Fibroblast of upper back skin (primary cell): ENCODE measurements around the gene CCDC107.

Source experiments
- DNase-seq: peaks from one replicate; pipeline ENCODE4 v3.0.0-alpha.2; 2013

CCDC107 gene

DNA sequence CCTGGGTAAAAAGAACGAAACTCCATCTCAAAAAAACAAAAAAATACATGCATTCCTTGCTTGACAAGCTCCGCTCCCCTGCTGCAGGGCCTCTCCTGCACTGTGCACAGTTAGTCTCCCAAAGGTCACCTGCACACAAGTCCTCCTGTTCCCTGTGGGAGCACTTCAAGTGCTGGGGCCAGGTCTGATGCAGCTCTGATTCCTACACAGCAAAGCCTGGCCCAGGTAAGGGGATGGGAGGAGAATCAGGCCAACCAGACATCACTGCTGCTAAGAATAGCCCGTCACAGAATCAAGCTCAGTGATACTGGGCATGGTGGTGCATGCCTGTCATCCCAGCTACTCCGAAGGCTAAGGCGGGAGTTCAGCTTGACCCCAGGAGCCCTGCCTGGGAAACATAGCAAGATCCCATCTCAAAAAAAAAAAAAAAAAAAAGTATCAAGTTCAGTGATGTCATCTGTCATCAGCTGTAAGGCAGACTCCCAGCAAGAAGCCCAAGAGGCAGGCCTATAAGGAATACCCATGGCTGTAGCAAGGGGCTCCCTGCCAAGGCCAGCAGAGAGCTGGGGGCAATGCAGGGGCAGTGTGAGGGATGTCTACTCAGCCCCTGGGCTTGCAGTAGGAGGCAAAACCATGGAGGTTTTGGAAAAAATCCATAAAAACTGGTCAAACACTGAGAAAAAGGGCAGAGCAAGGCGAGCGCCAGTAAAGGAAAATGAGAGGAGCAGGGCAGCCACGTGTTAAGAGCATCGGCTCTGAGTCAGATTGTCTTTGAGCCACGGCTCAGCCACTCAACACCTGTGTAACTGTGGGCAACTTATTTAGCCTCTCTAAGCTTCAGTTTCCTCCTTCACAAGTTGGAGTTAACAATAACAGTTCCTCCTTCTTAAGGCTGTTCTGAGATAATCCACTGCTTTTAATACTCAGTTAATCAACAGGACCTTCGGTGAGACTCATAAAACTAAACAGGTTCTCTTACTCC is 28.4 kb downstream of the CCDC107 start:
- DNase-seq = peak; percentile 59

DNA sequence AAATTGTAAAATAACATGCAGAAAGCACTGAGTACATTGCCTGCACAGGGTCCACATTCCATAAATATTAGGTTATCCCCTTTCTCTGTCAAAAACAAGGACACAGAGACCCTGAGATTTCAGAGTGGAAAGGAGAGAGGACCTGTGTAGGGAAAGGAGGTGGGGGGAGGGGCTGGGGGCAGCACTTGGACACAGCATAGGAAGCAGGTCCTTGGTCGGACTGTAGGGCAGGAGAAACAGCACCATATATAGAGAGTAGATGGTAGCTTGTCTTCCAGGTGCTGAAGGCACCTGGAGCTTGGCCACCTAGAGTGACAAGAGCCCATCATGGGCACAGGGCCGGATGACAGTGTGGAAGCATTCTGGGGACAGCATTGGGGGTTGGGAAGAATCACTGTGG is 29.2 kb downstream of the CCDC107 start:
- no peak for DNase-seq

DNA sequence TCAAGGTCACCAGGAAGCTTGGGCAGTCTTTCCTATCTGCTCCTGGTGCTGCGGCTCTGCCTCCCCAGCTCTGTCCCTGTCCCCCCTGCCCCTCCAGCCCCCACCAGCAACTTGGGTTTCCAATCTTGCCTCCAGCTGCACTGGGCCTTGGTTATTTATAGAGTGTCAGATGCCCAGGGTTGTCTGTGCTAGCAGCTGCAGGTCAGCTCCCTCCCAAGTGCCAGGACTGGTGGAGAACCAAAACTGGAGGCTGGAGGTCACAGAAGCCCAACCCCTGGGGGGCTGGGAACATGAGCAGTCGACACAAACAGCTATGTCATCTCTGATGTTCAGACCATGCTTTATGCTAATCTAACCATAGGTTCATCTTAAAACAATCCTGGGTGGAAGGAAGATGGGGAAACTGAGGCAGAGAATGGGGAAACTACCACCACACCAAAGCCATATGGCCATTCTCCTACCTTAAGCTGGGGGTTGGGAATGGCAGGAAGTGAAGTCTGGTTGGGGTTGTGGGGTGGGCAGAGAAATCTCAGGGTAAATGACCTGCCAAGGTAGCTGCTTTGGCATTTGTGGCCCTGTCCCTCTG is 30.0 kb downstream of the CCDC107 start:
- DNase-seq = no peak

DNA sequence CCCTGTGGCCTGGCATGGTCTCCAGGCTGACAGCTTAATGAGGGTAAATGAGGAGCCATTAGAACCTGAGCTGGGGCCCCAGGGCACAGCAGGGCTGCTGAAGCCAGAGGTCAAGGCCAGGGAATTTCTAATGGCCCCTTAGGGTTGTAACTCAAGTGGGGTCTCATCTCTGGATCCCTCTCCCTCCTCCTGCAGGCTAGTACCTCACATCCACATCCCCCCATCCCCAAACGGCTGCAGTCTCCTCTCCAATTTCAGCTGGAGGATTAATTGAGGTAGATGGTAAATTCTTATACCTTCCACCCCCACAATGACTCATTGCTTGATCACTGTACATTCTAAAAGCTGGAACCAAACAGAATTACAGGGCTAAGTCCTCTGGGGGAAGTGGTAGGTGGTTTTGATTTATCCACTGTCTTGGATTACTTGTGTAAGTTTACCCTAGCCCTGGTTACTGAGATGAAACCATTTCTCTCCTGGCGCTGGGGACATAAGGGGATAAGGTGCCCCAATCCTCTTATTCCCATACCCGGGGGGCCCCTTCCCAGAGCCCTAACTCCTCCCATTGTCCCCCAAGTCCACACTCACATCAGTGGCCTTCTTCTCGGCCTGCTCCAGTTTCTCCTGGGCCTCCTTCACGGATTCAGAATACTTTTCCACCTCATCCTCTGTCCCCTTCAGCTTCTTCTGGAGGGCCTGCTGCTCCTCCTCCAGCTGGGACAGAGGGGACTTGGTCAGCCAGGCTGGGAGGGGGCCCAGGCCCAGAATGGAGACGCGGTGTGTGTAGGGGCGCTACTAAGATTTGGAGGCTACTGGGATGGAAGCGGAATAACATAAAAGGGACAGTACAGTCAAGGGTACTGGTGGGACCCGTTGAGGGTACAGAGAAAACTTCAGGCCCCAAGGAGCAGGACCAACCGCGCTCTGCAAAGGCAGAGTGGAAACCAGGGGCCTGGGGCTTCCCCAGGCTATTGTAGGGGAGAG is 30.8 kb downstream of the CCDC107 start:
- peak; percentile 86 for DNase-seq

DNA sequence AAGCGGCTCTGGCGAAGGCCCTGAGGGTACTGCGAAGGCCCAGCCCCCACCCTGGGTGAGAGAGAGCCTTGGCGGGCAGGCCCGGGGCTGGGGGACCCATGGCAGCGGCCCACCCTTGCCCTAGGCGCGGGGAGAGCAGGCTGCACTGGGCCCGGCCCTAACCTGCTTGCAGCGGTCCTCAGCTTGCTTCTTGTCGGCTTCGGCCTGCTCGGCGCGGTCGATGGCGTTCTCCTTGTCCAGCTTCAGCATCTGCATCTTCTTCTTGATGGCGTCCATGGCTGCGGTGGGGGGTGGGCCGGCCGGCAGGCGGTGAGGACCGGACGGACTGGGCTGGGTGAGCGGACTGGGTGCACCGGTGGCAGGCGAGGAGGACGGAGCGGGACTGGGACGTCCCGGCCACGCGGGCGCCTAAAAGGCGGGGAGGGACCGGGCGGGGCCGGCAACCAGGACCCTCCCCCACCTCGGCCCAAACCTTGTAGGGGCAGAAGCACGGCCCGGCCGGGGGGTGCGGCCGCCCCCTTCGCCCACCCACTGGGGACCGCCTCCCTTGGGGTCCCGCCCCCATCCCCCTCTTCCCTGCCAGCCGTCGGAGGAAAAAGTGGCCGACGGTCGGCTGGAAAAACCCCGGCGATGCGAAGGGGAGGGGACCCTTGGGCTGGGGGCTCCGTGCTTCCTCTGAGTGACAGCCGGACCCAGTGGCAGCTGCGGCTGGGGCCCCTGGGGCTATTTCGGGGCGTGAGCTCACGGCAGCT is 31.6 kb downstream of the CCDC107 start, which contains the start of gene TPM2:
TSS of gene TPM2 (minus strand) at position 384 of the 752 bp plus-strand sequence. CDS start at position 276, 108 bp downstream.
- DNase-seq = peak; percentile 93

DNA sequence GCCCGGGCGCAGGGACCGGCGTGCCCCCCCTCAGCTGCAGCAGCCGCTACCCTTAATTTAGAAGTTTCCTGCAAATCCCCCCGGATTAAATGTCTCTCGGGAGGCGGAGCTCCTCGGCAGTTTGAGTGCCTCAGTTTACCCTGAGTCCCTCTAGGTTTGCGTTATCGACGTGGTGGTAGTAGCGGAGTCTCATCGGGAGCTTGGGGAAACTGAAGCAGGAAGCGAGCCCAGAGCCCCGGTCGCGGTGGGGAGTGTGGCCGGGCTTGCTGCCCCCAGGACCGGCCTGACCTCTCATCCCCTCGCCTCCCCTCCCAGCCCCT is 32.2 kb downstream of the CCDC107 start:
- no peak for DNase-seq

DNA sequence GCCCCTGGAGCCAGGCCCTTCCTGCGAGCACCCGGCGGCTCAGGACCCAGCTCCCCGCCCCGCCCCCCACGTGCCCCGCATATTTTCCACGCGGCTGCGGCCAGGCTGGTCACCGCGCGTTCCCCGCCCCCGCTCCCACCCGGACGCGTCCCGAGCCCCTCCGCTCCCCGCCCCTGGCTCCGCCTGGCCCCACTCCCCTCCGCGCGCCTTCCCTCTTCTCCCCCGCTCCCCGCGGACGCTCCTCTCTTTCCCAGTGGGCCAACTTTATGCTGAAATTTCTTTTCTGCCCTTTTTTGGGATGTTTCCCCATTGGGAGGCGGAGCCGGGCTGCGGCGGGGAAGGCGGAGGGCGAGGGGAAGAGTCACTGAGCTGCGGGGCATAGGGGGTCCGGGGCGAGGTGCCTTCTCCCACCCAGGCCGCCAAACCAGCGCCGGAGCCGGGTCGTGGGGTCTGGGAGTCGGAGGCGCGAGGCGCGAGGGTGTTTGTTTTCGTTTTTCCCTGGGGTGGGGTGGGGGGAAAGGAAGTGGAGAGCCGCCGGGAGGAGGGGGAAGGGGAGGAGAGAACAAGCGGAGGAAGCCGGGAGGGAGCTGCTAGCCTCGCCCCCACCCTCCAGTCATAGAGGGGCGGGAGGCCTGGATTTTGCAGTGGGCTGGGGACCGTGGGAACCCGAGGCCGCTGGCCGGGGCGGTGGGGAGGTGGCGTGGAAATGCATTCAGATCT is 32.7 kb downstream of the CCDC107 start:
- peak; percentile 93 for DNase-seq

DNA sequence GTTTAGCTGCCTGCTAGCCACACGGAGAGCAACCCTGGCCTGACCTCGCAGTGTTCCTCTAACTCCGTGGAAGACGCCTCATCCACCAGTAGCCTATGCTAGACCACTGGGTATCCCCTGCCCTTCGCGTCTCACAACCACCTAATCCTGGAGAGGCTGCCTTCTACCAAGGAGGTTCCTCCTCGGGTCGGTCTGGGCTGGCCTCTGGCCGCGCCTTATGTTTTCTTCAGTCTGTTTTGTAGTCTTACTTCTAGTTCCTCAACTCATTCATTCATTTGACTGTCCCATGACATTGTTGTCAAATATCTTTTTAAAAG is 33.2 kb downstream of the CCDC107 start:
- no peak for DNase-seq

DNA sequence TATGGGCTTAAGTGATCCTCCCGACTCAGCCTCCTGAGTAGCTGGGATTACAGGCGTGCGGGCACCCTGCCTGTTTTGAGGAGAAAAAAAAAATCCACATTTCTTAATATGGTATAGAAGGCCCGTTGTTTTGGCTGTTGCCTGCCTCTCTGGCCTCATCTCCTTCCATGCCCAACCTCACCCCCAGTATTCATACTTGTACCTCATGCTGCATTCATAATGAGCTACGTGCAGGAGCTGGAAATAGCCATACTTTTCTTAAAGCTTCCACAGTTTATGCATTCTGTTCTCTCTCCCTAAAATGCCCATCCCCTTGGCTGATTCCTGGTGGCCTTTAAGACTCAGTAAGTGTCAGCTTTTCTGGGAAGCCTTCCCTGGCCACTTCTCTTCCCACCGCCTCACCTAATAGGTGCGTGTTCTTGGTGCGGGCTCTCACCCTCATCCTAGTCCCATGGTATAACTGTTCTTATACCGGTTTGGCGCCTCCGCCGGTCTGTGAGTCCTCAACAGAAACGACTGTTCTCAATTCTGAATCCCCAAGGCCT is 33.7 kb downstream of the CCDC107 start:
- peak; percentile 27 for DNase-seq

DNA sequence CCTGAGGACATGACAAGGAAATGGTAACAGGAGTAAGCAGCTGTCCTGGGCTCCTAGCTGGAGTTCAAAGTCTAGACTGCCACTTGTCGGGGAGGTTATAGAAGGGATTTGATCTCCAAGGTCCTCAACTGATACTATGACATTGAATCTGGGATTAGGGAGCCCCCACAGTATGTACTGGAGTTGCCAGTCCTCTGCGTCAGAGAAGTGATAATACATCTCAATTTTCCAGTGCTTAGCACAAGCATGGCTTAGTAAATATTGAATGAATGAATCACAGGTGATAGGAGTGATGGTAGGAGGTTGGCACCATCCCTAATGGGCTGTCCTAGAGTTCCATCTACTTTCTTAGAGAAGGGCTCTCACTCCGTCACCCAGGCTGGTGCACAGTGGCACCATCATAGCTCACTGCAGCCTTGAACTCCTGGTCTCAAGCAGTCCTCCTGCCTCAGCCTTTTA is 37.9 kb downstream of the CCDC107 start:
- no peak for DNase-seq

DNA sequence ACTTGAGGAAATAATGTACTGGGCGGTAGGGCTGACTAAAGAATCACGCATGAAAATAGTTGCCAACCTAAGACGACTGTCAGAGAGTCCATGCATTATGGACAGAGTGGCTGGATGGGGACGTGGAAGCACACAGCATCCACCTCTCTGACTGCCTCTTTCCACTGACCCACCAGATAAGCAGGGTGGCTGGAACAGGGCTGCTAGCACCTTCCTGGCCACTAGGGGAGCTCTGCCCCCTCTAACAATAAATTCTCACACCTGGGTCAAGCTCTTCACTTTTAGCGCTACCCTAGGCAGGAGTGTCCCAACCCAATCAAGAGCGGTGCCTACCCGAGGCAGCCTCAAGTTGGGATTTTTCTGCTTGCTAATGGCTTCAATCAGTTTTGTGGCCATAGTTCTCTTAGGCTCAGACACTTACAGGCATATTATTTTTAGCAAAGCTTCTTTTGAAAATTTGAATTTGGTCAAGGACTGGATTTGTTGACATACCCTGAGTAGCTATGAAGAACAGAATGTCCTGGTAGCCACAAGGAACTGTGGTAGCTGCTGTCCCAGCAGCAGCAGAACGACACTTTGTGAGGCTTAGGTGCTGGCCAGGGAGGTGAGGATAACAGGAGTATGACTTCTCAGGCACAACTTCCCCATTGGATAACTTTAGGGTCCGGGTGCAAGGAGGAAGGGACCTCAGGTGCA is 38.6 kb downstream of the CCDC107 start:
- DNase-seq = peak; percentile 40

DNA sequence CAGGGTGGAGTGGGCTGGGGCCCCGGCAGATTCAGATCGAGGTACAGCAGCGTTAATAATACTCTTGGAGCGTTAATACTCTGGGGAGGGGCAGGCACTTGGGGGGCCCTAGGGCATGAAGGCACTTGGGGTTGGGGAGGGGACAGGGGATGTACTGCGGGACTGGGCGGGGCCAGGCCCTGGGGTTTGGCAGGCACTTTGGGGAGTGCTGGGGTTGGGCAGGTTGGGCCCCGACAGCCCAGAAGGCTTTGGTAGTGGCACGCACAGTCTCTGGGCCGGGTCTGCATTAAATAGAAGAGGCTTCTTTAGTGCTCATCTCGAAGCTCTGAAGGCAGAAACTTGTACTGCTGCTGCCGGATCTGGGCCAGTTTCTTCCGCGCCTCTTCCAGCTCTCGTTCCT is 39.4 kb downstream of the CCDC107 start:
- DNase-seq = no peak

DNA sequence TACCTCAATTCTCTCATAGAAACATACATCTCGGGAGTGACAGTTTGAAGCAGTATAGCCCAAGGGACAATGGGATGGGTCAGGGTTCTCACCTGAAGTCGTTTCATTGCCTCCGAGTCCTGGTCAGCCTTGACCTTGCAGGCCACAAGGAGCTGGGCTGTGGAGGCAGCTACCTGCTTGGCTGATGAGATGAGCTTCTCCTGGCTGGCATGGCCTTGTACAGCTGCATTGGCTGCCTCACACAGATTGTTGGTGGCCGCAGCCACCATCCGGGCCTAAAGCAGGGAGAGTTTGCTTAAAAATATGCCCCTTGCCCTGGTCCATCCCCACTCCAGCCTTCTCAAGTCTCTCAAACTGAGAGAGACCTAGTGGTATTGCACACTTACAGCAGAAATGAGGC is 40.1 kb downstream of the CCDC107 start:
- DNase-seq = no peak

DNA sequence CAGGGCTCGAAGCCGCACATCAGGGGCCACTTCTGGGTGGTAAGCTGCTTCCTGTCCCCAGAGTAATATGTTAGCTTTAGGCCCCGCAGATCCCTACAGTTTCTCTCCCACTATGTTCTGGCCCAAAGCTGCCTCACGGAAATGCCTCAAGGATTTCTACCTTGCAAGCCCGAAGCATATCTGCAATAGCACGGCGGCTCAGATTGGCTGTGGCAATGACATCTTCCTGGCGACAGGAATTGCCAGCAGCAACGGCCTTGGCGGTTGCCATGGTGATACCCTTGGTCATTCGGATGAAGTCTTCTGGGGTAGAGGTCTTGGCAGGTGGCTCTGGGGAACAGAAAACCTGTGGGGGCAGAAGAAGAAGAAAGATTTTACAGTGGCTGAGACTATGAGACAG is 41.9 kb downstream of the CCDC107 start:
- no peak for DNase-seq

DNA sequence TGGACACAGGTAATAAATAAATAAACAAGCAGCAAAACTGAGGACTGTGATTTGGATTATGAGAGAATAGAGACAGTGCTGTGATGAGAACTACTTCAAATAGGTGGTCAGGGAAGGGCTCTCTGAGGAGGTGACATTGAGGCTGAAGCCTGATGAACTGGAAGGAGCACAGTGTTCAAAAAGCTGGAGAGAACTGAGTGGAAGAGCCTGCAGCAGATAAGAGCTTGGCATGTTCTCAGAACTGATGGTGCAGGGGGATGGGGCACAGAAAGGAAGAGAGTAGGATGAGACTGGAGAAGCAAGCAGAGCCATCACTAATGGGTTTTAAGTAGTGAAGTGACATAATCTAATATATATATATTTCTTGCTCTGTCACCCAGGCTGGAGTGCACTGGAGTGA is 42.9 kb downstream of the CCDC107 start:
- no peak for DNase-seq

DNA sequence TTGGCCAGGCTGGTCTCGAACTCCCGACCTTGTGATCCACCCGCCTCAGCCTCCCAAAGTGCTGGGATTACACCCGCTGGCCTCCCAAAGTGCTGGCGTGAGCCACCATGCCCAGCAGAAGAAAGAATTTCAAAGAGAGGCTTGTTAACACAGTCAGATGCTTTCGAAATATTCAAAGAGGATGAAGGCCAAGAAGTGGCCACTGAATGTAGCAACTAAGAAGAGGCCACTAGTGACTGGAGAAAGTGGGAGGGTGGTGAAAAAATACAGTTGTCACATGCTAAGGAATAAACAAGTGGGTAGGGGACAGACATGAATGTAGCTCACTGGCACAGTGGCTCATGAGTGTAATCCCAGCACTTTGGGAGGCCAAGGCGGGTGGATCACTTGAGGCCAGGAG is 44.6 kb downstream of the CCDC107 start:
- DNase-seq = no peak

DNA sequence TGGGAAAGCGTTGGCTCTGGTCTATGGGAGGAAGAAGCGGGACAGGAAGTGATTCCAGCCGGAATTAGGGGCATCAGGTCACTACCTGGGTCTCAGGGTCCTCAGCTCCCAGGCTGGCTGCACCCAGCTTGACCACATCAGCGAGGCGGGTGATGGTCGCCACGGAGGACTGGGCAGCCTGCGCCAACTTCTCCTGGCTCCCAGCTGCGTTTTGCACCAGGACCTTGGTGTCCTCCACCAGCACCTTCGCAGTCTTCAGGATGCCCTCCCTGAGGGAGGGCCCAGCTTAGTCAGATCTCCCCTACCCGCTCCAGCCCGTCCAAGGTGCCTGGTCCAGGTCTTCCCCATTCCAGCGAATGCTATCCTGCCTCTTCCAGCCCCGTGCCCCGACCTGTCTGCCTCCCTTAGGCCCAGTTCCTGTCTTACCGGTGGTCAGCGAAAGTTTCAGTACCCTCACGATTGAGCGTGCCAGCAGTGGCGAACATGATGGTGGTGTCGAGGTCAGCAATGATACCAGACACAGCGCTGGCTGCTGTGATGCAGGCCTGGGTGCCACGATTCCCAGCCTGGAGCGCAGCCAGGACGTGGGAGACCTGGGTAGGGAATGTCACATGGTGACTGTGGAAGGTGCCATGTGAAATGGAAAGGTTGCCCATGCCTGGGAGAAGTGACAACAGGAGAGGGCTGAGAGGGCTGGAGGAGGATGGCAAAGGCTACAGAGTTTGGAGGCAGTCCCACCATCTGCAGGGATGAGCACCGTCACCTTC is 46.0 kb downstream of the CCDC107 start:
- DNase-seq = no peak

DNA sequence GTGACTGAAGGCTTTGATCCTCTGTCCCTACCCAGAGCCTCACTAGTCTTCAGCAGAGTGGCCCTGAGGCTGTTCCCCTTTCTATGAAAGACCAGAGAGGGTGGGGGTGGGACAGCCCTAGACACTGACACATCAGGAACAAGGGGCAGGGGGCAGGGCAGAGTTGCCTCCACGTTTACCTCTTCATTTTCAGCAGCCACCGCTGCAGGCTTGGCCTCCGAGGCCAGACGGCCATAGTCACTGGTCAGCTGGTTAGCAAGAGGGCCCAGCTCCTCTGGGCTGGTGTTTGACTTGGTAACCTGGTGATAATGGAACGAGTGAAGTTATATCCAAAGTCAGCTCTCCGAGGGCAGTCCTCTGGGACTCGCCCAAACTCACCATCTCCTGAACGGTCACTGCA is 47.3 kb downstream of the CCDC107 start:
- DNase-seq = no peak

DNA sequence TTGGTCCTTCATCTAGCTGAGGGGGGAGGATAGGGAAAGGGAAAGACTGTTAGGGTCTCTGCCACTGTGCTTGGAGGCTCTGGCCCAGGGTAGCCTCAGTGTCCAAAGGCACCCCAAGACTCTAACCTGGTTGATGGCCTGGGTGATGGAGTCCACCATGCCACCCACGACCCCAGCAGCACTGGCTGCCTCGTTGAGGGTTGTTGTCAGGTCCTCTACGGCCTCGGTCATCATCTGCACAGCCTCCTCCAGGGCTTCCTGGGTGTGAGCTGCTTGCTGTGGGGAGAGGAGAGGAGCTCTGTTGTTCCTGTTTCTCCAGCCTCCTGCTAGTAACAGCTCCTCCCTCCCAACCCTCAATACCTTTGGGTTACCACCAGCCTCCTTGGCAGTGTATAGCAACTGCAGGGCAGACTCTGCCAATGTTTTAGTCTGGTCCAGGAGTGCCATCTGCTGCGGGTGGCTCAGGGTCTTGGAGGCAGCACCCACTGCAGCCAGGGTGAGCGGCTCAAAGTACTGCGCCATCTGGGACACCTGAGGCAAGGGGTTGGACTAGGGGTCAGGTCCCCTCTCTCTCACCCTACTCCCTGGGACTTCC is 47.8 kb downstream of the CCDC107 start:
- DNase-seq = no peak

DNA sequence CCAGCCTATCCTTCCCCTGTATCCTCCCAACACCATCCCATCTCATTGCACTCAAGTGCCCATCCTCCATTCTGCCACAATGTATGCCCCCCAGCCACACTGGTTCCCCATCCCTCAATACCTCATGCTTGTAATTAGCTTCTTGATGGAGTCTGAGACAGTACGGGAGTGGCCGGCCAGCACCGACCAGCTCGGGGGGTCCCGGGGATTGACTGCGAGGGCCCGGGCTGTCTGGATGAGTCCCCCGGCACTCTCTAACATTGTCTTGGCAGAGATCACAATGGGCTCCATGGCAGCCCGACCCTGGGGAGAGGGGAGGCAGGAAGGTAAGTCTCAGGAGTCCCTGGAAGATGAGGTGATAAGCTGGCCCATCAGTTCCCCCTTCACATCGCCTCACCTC is 48.9 kb downstream of the CCDC107 start:
- no peak for DNase-seq
